HepG2 (cell line): ENCODE results near the gene MIEF1. TPM values are rescaled to one million over a fixed set of nuclear protein-coding genes. Genes with fewer than 3 reads are reported as not detected.

Experiments
- AGO1 ChIP-seq: fragments of 200-400 bp; formaldehyde crosslinking; IDR thresholded peaks from 2 replicates; pipeline ENCODE4 v1.6.1; 2017; ENCODE audit warnings: mild to moderate bottlenecking, low read depth, low read length, moderate library complexity; ENCODE audit not compliant: poor library complexity, severe bottlenecking
- ATAD3A ChIP-seq: sonication (generic); formaldehyde crosslinking; IDR thresholded peaks from 2 replicates; pipeline ENCODE4 v1.4.0; 2020; ENCODE audit warnings: missing genetic modification reagents
- ETS1 ChIP-seq: sonication (generic); formaldehyde crosslinking; IDR thresholded peaks from 2 replicates; pipeline ENCODE4 v1.4.0; 2020; ENCODE audit warnings: missing genetic modification reagents
- GMEB1 ChIP-seq: sonication (generic); formaldehyde crosslinking; IDR thresholded peaks from 2 replicates; pipeline ENCODE4 v1.5.1; 2020; ENCODE audit warnings: missing genetic modification reagents, mild to moderate bottlenecking, borderline replicate concordance
- HOMEZ ChIP-seq: IDR thresholded peaks from 2 replicates; pipeline ENCODE4 v1.6.1; 2016; ENCODE audit warnings: low read depth
- NFKB2 ChIP-seq: sonication (generic); formaldehyde crosslinking; IDR thresholded peaks from 2 replicates; pipeline ENCODE4 v1.4.0; 2020; ENCODE audit warnings: missing genetic modification reagents, borderline replicate concordance
- POLR2AphosphoS2 ChIP-seq: IDR thresholded peaks from 2 replicates; pipeline ENCODE4 v1.6.1; 2011; ENCODE audit warnings: low read depth, low read length, improper control_type of control experiment
- POLR2AphosphoS5 ChIP-seq: IDR thresholded peaks from 2 replicates; pipeline ENCODE4 v1.6.1; 2012; ENCODE audit warnings: low read depth, low read length
- RBFOX2 ChIP-seq: fragments of 200-400 bp; formaldehyde crosslinking; IDR thresholded peaks from 2 replicates; pipeline ENCODE4 v1.6.1; 2017; ENCODE audit warnings: low read depth, mild to moderate bottlenecking, low read length
- SNAPC5 ChIP-seq: sonication (generic); formaldehyde crosslinking; IDR thresholded peaks from 2 replicates; pipeline ENCODE4 v1.8.1; 2023; ENCODE audit warnings: mild to moderate bottlenecking, missing genetic modification reagents, borderline replicate concordance
- SRY ChIP-seq: sonication (generic); formaldehyde crosslinking; IDR thresholded peaks from 2 replicates; pipeline ENCODE4 v1.8.0; 2022; ENCODE audit warnings: mild to moderate bottlenecking, missing genetic modification reagents
- TARDBP ChIP-seq: sonication (generic); formaldehyde crosslinking; IDR thresholded peaks from 2 replicates; pipeline ENCODE4 v1.8.0; 2022; ENCODE audit warnings: mild to moderate bottlenecking, missing genetic modification reagents
- XRCC5 ChIP-seq: fragments of 200-400 bp; formaldehyde crosslinking; optimal IDR thresholded peaks from 2 replicates; pipeline ENCODE3; 2017; ENCODE audit warnings: mild to moderate bottlenecking, low read length
- ZNF768 ChIP-seq: sonication (generic); formaldehyde crosslinking; IDR thresholded peaks from 2 replicates; pipeline ENCODE4 v1.4.0; 2020; ENCODE audit warnings: missing genetic modification reagents
- ZSCAN31 ChIP-seq: sonication (generic); formaldehyde crosslinking; IDR thresholded peaks from 2 replicates; pipeline ENCODE4 v1.5.0; 2020; ENCODE audit warnings: low read depth, mild to moderate bottlenecking, missing genetic modification reagents
- polyA plus RNA-seq, 8 experiments: library from polyadenylated mRNA; depleted of rRNA in 3 of 8; stranded (reverse) in 7 of 8; unstranded in 1 of 8; fragments of >200 nt; fragmentation: Illumina TruSeq in 4 of 8; extraction: Trizol in 4 of 8; gene quantifications; 2 replicates each; pipeline versions ENCODE4 v1.2.1 to v1.2.3, GENCODE V29; 2011 to 2016; ENCODE audit warnings: low read depth in 4 of 8, missing spikeins in 1 of 8, mixed read lengths in 1 of 8; ENCODE audit not compliant: insufficient read depth in 1 of 8
- total RNA-seq, 5 experiments: library from RNA; depleted of rRNA; stranded (reverse); fragments of >200 nt; fragmentation: Illumina TruSeq; extraction: Trizol; gene quantifications; 2 replicates each; pipeline ENCODE4 v1.2.3, GENCODE V29; 2016; ENCODE audit warnings: low read depth in 1 of 5

Gene MIEF1
- total and polyA plus RNA-seq, 2 of the 13 experiments (the other 11 are each of a cell fraction or from before 2014, with no cell fraction given): 21.7 to 34.8 TPM

- TF ChIP-seq TARDBP (CRISPR knock-in tag): no peak
- TF ChIP-seq SRY (CRISPR knock-in tag): 0 out of 2 replicates have a peak, but pooled peaks have one; percentile 14
- peak; percentile 79 for TF ChIP-seq AGO1
- TF ChIP-seq ETS1 (CRISPR knock-in tag): no peak
- TF ChIP-seq ATAD3A: no peak
- no peak for TF ChIP-seq GMEB1 (CRISPR knock-in tag)
- 0 out of 2 replicates have a peak, but pooled peaks have one; percentile 15 for TF ChIP-seq ZSCAN31
- TF ChIP-seq HOMEZ (CRISPR knock-in tag): no peak
- 0 out of 2 replicates have a peak, but pooled peaks have one; percentile 10 for TF ChIP-seq NFKB2 (CRISPR knock-in tag)
- no peak for TF ChIP-seq SNAPC5 (CRISPR knock-in tag)
- TF ChIP-seq POLR2AphosphoS5: peak; percentile 31; the same call in 1 of the 2 replicates
- TF ChIP-seq ZNF768 (CRISPR knock-in tag): no peak
- peak; percentile 53 for TF ChIP-seq RBFOX2
- peak; percentile 36 for TF ChIP-seq XRCC5
- TF ChIP-seq POLR2AphosphoS2: 0 out of 2 replicates have a peak, but pooled peaks have one; percentile 13
Observed at GRCh38 chr22:39524753-39525657, 22.9 kb downstream of the MIEF1 start (continued).
